Measurements from ENCODE around the gene OLFM4.

Gene OLFM4

DNA sequence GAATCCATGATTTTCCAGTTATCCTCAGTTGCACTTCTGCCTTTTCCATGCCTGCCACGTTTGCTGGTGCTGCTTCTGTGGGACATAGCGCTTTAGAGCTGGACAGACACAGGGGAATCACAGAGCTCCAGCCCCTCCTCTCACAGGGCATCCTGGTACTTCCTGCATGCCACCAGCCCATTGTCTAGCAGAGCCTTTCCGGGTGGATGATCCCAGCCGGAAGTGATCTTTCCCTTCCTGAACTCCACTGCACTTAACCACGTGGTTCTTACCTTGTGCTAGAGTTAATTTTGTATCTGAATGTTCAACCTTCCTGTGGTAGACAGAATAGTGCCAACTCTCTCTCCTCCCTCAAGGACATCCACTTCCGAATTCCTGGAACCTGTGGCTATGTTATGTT is 12.6 kb upstream of the OLFM4 start:
- H3K27ac ChIP-seq = no peak overlapping the region
- TF ChIP-seq, protein P1, sequence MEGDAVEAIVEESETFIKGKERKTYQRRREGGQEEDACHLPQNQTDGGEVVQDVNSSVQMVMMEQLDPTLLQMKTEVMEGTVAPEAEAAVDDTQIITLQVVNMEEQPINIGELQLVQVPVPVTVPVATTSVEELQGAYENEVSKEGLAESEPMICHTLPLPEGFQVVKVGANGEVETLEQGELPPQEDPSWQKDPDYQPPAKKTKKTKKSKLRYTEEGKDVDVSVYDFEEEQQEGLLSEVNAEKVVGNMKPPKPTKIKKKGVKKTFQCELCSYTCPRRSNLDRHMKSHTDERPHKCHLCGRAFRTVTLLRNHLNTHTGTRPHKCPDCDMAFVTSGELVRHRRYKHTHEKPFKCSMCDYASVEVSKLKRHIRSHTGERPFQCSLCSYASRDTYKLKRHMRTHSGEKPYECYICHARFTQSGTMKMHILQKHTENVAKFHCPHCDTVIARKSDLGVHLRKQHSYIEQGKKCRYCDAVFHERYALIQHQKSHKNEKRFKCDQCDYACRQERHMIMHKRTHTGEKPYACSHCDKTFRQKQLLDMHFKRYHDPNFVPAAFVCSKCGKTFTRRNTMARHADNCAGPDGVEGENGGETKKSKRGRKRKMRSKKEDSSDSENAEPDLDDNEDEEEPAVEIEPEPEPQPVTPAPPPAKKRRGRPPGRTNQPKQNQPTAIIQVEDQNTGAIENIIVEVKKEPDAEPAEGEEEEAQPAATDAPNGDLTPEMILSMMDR (conservative IDR thresholded peaks at IDR 0.05) = no peak

DNA sequence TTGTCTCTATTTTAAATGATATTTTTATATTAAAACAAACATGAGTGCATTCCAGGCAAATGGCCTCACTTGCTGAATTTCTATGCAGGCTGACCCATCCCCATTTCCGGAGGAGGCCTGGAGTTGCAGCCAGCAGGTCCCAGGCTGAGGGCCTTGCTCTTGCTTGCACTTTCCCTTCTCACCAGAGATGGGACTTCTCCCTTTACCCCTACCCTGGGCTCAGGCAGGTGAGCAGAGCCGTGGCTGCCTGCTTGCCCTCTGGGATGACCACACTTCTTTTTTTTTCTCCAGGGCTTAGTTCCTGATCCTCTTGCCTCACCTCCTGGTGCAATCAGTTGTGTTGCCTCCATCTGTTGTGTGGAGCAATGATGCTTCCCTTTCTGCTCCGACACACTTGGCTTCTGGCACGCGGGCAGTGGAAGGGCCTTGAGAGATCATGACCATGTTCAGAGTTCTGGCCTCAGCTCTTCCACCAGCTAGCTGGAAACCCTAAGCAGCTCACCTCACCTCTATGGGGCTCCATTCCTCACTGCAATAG is 11.1 kb upstream of the OLFM4 start:
- H3K27ac ChIP-seq = no peak overlapping the region
- TF ChIP-seq, protein P1 (conservative IDR thresholded peaks at IDR 0.05) = no peak

DNA sequence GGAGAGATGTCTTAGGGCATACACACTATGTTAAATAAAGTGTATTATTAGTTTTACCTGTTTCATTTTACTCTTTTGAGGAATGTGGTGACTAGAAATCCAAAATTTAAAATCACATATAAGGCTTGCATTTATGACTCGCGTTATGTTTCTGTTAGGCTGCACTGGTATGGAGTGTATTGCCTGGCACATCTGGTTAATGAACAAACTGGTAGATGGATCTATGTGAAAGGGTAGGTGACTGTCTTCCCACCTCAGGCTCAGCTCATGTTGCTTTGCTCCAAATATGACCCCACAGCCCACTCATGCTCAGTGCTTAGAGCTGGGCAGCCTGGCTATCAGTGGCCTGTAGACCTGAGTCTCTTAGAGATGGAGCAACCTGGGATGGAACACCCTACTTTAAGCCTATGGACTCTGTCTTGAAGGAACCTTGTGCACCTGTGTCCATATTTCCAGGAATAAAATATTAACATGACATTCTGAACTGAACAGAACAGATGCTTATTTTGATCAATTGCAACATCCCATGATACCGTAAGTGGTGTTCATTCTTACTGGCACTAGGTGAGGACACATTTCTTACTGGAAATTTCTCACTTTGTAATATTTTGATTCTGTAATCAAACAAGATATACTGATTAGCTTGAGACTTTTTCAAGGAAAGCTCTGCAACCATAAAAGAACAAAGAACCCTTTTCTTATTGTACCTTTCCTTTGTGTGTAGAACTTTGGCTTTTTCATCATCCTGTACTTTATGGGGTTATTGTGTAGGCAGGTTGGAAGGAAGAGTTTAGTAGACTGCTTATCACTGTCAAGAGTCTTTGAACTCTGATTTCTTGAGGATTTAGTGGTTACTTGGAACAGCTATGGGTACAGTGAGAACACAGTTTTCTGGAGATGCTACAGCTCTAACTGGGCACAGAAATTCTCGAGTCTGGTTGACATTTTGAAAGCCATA is 9.6 kb upstream of the OLFM4 start:
- TF ChIP-seq, protein P1 (conservative IDR thresholded peaks at IDR 0.05) = no peak
- H3K27ac ChIP-seq = no peak overlapping the region

DNA sequence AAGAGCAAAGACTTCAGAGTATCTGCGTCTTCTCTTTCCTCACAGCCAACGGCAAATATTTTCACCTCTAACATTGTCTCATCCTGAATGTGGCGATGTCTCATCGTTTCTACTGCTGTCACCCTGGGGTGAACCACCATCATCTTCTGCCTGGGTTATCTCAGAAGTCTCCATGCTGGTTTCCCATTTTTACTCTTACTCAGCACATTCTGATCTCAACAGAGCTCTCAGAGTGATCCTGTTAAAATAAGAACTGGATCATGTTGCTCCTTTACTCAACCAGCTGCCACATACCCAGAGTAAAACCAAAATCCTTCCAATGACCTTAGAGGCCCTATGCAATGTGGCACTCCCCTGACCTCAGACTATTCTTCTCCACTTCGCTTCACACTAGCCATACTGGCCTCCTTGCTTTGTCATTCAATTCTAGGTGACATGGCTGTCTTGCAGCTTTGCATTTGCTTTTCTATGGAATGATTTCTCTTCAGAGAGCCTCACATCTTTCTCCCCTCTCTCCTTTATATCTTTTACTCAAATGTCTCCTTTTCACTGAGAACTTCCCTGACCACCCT is 7.8 kb upstream of the OLFM4 start:
- no peak overlapping the region for H3K27ac ChIP-seq
- TF ChIP-seq, protein P1 (conservative IDR thresholded peaks at IDR 0.05) = no peak

DNA sequence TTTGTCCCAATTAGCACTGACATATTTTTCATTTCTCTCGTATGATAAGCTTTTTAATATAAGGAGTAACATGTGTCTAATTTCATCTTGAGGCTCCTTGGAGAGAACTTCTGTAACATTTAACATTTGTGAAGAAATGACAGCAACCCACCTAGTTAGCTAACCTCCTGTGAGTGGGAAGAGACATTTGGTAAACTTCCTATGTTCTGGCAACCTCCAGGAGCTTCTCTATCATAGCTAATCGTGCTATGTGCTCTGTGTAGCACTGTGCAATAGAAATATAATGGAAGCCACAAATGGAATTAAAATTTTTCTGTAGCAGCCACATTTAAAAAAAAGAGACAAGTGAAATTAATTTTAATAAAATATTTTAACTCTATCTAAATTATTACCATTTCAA is 5.4 kb upstream of the OLFM4 start:
- H3K27ac ChIP-seq = no peak overlapping the region
- TF ChIP-seq, protein P1 (conservative IDR thresholded peaks at IDR 0.05) = no peak

DNA sequence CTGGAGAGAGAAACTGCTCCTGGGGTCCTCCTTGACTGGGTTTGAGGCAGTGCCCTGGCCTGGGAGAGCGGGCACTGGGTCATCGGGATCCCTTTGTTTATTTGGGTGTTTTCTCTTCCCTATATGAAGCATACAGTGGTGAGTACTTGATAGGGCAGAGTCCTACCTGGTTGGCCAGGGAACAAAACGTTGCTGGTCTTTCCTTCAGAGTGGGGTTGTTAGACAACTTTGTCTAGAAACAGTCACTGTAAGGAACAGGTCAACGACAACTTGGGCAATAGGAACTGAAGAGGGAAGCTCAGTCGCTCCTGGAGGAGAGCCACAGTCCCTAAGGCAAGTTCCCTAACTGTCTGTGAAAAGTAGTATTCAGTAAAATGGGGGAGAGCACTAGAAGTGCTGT is 550 bp upstream of the OLFM4 start:
- TF ChIP-seq, protein P1 (conservative IDR thresholded peaks at IDR 0.05) = no peak
- no peak overlapping the region for H3K27ac ChIP-seq

DNA sequence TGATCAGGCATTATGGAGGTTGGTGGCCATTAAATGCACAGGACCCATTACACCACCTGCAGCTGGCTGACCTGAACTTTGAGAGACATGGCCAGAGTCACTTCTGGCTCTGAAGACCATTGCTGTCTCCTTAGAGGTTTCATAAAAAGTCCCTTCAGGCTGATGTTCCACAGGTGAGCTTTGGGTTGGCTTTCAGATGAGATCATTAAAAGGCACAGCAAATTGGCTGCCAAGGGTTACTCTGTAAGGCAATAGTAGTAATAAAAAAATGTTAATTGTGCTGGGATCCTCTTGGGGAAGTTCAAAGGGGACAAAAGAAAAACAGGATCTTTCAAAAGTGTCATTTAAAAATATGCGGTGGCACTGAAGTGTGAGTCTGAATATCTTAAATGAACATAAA is 4.2 kb downstream of the OLFM4 start:
- TF ChIP-seq, protein P1 (conservative IDR thresholded peaks at IDR 0.05) = no peak
- H3K27ac ChIP-seq = no peak overlapping the region

Data from VCaP (cell line).